IMR-90 (cell line): ENCODE data around the gene NAXE. TPM values are rescaled to one million over a fixed set of nuclear protein-coding genes. Genes with fewer than 3 reads are reported as not detected.

Experiments
- ATAC-seq: fragments of 200-7000 bp; cut with Tn5 transposase; 2 replicates; pipeline ENCODE4 v1.9.1; 2020; ENCODE audit warnings: low read depth, mild to moderate bottlenecking, moderate library complexity
- BruUV-seq: library from RNA; stranded (reverse); fragments of 400-500 nt; replicated peaks from 2 replicates; lab custom pipeline; 2021; lab: Mats Ljungman, UMichigan
- CTCF ChIA-PET: fragments of 300-600 bp; formaldehyde crosslinking; extraction: SDS; loops from one replicate; lab custom pipeline; 2021; ENCODE audit warnings: antibody characterized with exemption; lab: Yijun Ruan, JAX
- POLR2A ChIA-PET: fragments of 300-600 bp; sonication (Branson Sonifier 250); formaldehyde crosslinking; loops from one replicate; lab custom pipeline; 2022; ENCODE audit warnings: antibody characterized with exemption; ENCODE audit not compliant: unreplicated experiment; lab: Charles Lee
- DNase-seq: peaks from one replicate; pipeline ENCODE4 v3.0.0; 2013
- H2AFZ ChIP-seq: replicated peaks from 2 replicates; pipeline ENCODE3; 2013; ENCODE audit warnings: low read length, mild to moderate bottlenecking; ENCODE audit not compliant: poor library complexity
- H2AK5ac ChIP-seq: 2 replicates; pipeline ENCODE4 v1.6.1; 2013; ENCODE audit warnings: low read depth, low read length, inconsistent platforms
- H2AK9ac ChIP-seq: replicated peaks from 2 replicates; pipeline ENCODE3; 2013; ENCODE audit warnings: mild to moderate bottlenecking, low read depth, low read length, moderate library complexity; ENCODE audit not compliant: poor library complexity
- H2BK120ac ChIP-seq: 2 replicates; pipeline ENCODE4 v1.6.1; 2013; ENCODE audit warnings: low read depth, low read length, inconsistent platforms
- H2BK15ac ChIP-seq: 3 replicates; pipeline ENCODE4 v1.6.1; 2013; ENCODE audit warnings: low read depth, low read length, inconsistent platforms
- H2BK20ac ChIP-seq: 2 replicates; pipeline ENCODE4 v1.6.1; 2013; ENCODE audit warnings: low read depth, mild to moderate bottlenecking, inconsistent platforms, low read length, moderate library complexity
- H2BK5ac ChIP-seq: 2 replicates; pipeline ENCODE4 v1.6.1; 2013; ENCODE audit warnings: mild to moderate bottlenecking, low read depth, low read length, inconsistent platforms; ENCODE audit not compliant: poor library complexity, severe bottlenecking
- H3K14ac ChIP-seq: replicated peaks from 2 replicates; pipeline ENCODE4 v1.6.1; 2013; ENCODE audit warnings: low read depth, low read length, inconsistent platforms
- H3K18ac ChIP-seq: 2 replicates; pipeline ENCODE4 v1.6.1; 2013; ENCODE audit warnings: low read depth, low read length, control low read depth
- H3K23ac ChIP-seq: 2 replicates; pipeline ENCODE4 v1.6.1; 2013; ENCODE audit warnings: low read depth, low read length, inconsistent platforms
- H3K27ac ChIP-seq: 2 replicates; pipeline ENCODE4 v1.5.1; 2013; ENCODE audit warnings: mild to moderate bottlenecking, control low read depth, low read length; ENCODE audit not compliant: insufficient read depth
- H3K27me3 ChIP-seq: 2 replicates; pipeline ENCODE4 v1.6.1; 2013; ENCODE audit warnings: low read length; ENCODE audit not compliant: control insufficient read depth, insufficient read depth
- H3K36me3 ChIP-seq: 2 replicates; pipeline ENCODE4 v1.6.1; 2013; ENCODE audit warnings: low read length, mixed read lengths; ENCODE audit not compliant: control insufficient read depth, insufficient read depth
- H3K4ac ChIP-seq: 2 replicates; pipeline ENCODE4 v1.6.1; 2013; ENCODE audit warnings: low read depth, low read length, inconsistent platforms
- H3K4me1 ChIP-seq: 2 replicates; pipeline ENCODE4 v1.6.1; 2013; ENCODE audit warnings: low read length, mixed read lengths; ENCODE audit not compliant: control insufficient read depth, insufficient read depth
- H3K4me2 ChIP-seq: 2 replicates; pipeline ENCODE4 v1.6.1; 2013; ENCODE audit warnings: low read depth, mild to moderate bottlenecking, control low read depth, low read length, moderate library complexity
- H3K4me3 ChIP-seq: 2 replicates; pipeline ENCODE4 v1.5.1; 2013; ENCODE audit warnings: low read depth, mild to moderate bottlenecking, control low read depth, low read length, moderate library complexity; ENCODE audit not compliant: insufficient read depth
- H3K56ac ChIP-seq: 2 replicates; pipeline ENCODE4 v1.6.1; 2013; ENCODE audit warnings: low read length, inconsistent platforms; ENCODE audit not compliant: insufficient read depth; ENCODE audit errors: extremely low read depth
- H3K79me1 ChIP-seq, 2 experiments: 2 replicates each; pipeline ENCODE4 v1.6.1; 2013; ENCODE audit warnings: low read length in 2 of 2, inconsistent platforms in 1 of 2, low read depth in 1 of 2
- H3K9ac ChIP-seq: 2 replicates; pipeline ENCODE4 v1.6.1; 2013; ENCODE audit warnings: low read depth, low read length, control low read depth
- H3K9me1 ChIP-seq: 2 replicates; pipeline ENCODE4 v1.6.1; 2013; ENCODE audit warnings: low read length, inconsistent platforms; ENCODE audit not compliant: insufficient read depth
- H3K9me3 ChIP-seq: 2 replicates; pipeline ENCODE4 v1.6.1; 2013; ENCODE audit warnings: low read length; ENCODE audit not compliant: control insufficient read depth, insufficient read depth
- H4K20me1 ChIP-seq: 2 replicates; pipeline ENCODE4 v1.6.1; 2013; ENCODE audit warnings: low read length, inconsistent platforms; ENCODE audit not compliant: insufficient read depth
- H4K5ac ChIP-seq: 2 replicates; pipeline ENCODE4 v1.6.1; 2013; ENCODE audit warnings: mild to moderate bottlenecking, low read depth, low read length, control low read depth
- H4K8ac ChIP-seq, 2 experiments: 2 replicates each; pipeline ENCODE4 v1.6.1; 2013; ENCODE audit warnings: low read depth in 2 of 2, low read length in 2 of 2, control low read depth in 1 of 2, inconsistent platforms in 1 of 2
- H4K91ac ChIP-seq: 2 replicates; pipeline ENCODE4 v1.6.1; 2013; ENCODE audit warnings: low read depth, low read length, inconsistent platforms; ENCODE audit not compliant: insufficient read depth
- BHLHE40 ChIP-seq: fragments of 150-350 bp; IDR thresholded peaks from 2 replicates; pipeline ENCODE4 v1.6.1; 2016; ENCODE audit warnings: mild to moderate bottlenecking, low read depth, low read length
- CEBPB ChIP-seq: IDR thresholded peaks from 2 replicates; pipeline ENCODE4 v1.6.1; 2012; ENCODE audit warnings: low read depth, low read length, improper control_type of control experiment
- CHD1 ChIP-seq: IDR thresholded peaks from 2 replicates; pipeline ENCODE4 v1.6.1; 2012; ENCODE audit warnings: low read depth, low read length, improper control_type of control experiment
- CTCF ChIP-seq: conservative IDR thresholded peaks from 2 replicates; pipeline ENCODE4 v1.5.1; 2012; ENCODE audit warnings: mild to moderate bottlenecking, low read depth, low read length, improper control_type of control experiment
- ELK1 ChIP-seq: fragments of 150-350 bp; IDR thresholded peaks from 2 replicates; pipeline ENCODE4 v1.6.1; 2016; ENCODE audit warnings: low read depth, mild to moderate bottlenecking, low read length, moderate library complexity, borderline replicate concordance
- FOS ChIP-seq: fragments of 150-350 bp; IDR thresholded peaks from 2 replicates; pipeline ENCODE4 v1.6.1; 2016; ENCODE audit warnings: low read depth, low read length
- MAFK ChIP-seq: IDR thresholded peaks from 2 replicates; pipeline ENCODE4 v1.6.1; 2012; ENCODE audit warnings: low read depth, low read length, improper control_type of control experiment
- MAZ ChIP-seq: IDR thresholded peaks from 2 replicates; pipeline ENCODE4 v1.6.1; 2012; ENCODE audit warnings: low read depth, mild to moderate bottlenecking, low read length, improper control_type of control experiment, moderate library complexity, borderline replicate concordance
- MXI1 ChIP-seq: IDR thresholded peaks from 2 replicates; pipeline ENCODE4 v1.6.1; 2012; ENCODE audit warnings: low read depth, mild to moderate bottlenecking, low read length, moderate library complexity, borderline replicate concordance
- NFE2L2 ChIP-seq: fragments of 150-350 bp; IDR thresholded peaks from 2 replicates; pipeline ENCODE4 v1.6.1; 2016; ENCODE audit warnings: low read depth, mild to moderate bottlenecking, low read length
- POLR2A ChIP-seq: IDR thresholded peaks from 2 replicates; pipeline ENCODE4 v1.6.1; 2012; ENCODE audit warnings: mild to moderate bottlenecking, low read depth, low read length
- RAD21 ChIP-seq: IDR thresholded peaks from 2 replicates; pipeline ENCODE4 v1.6.1; 2012; ENCODE audit warnings: low read length, improper control_type of control experiment
- RCOR1 ChIP-seq: IDR thresholded peaks from 2 replicates; pipeline ENCODE4 v1.6.1; 2012; ENCODE audit warnings: mild to moderate bottlenecking, low read length, improper control_type of control experiment; ENCODE audit not compliant: insufficient replicate concordance
- RFX5 ChIP-seq: IDR thresholded peaks from 2 replicates; pipeline ENCODE4 v1.8.0; 2012; ENCODE audit warnings: low read depth, mild to moderate bottlenecking, low read length, moderate library complexity
- SMC3 ChIP-seq: fragments of 150-350 bp; IDR thresholded peaks from 2 replicates; pipeline ENCODE4 v1.6.1; 2016; ENCODE audit warnings: low read depth, mild to moderate bottlenecking, antibody characterized with exemption, low read length, moderate library complexity
- USF2 ChIP-seq: fragments of 150-350 bp; IDR thresholded peaks from 2 replicates; pipeline ENCODE4 v1.6.1; 2017; ENCODE audit warnings: mild to moderate bottlenecking, antibody characterized with exemption, low read length, low read depth
- WGBS, 2 experiments: methylation state at CpG; one replicate each; pipeline versions ENCODE4 v1.1.5 to v1.1.7; 2013; ENCODE audit warnings: missing lambda C conversion rate in 2 of 2; ENCODE audit not compliant: insufficient read length in 1 of 2; ENCODE audit errors: extremely low coverage in 2 of 2; 5-methylcytosine and 5-hydroxymethylcytosine counted together
- dilution Hi-C: fragments of 300-500 bp; cut with HindIII; formaldehyde crosslinking; loops from one replicate; pipeline ENCODE4 v1.14.3; 2018; ENCODE audit warnings: low sequenced_read_pairs; ENCODE audit not compliant: unreplicated experiment
- in situ Hi-C: fragments of 300-500 bp; cut with MboI; formaldehyde crosslinking; loops from 3 replicates; pipeline ENCODE4 v1.14.3; 2019; ENCODE audit warnings: low sequenced_read_pairs, inconsistent platforms, mixed read lengths
- intact Hi-C: fragments of 100-400 bp; cut with micrococcal nuclease; formaldehyde crosslinking; loops from 2 replicates; pipeline ENCODE4 v1.10.0; 2022
- polyA plus RNA-seq, 3 experiments: library from polyadenylated mRNA; depleted of rRNA; stranded (reverse); fragments of >200 nt; gene quantifications; 2 replicates each; pipeline ENCODE4 v1.2.3, GENCODE V29; 2012; ENCODE audit warnings: low replicate concordance in 1 of 3
- total RNA-seq: library from RNA; depleted of rRNA; stranded (reverse); fragments of >200 nt; gene quantifications from 2 replicates; pipeline ENCODE4 v1.2.3, GENCODE V29; 2012

NAXE gene
- total and polyA plus RNA-seq, 2 of the 4 experiments (the other 2 are of a cell fraction), result 61.0 to 74.2 TPM

GRCh38 chr1:156547434-156547833, 44.1 kb upstream of the NAXE start:
- Histone ChIP-seq H3K56ac (no peak overlapping the region), H3K4me2 (no peak overlapping the region), H2AFZ (no peak overlapping the region), H3K36me3 (peaks cover 14% of the 10 kb centered on the region), H3K9ac (no peak overlapping the region), H3K23ac (no peak overlapping the region), H2BK5ac (no peak overlapping the region), H4K91ac (no peak overlapping the region), H3K9me1 (peaks cover 11% of the 10 kb centered on the region), H3K4me1 (no peaks in the 10 kb centered on the region), H3K27ac (no peak overlapping the region), H4K5ac (no peak overlapping the region), H3K4ac (no peak overlapping the region), H2BK20ac (no peak overlapping the region), H4K8ac (no peak overlapping the region), H3K14ac (no peak overlapping the region), H3K9me3 (no peaks in the 10 kb centered on the region), H3K27me3 (no peaks in the 10 kb centered on the region), H4K20me1 (no peaks in the 10 kb centered on the region), H2AK9ac (no peak overlapping the region), H2BK120ac (no peak overlapping the region), H3K18ac (no peak overlapping the region), H3K79me1 (peaks cover 0 to 13% of the 10 kb centered on the region in 2 experiments; a peak in 2 of 4 replicates), H3K4me3 (no peak overlapping the region), H2AK5ac (no peak overlapping the region), H2BK15ac (no peak overlapping the region)
- ChIA-PET POLR2A (no interaction called here), CTCF (no interaction called here)
- WGBS, 2 experiments, result no CpG with 5 or more reads among the region's 4 CpGs
- DNase-seq, result no peak
- dilution Hi-C loops, result no loop called here
- in situ Hi-C loops, result no loop called here
- TF ChIP-seq RFX5 (no peak), CEBPB (no peak), MXI1 (no peak), FOS (no peak), CHD1 (no peak), USF2 (no peak), BHLHE40 (no peak), RCOR1 (no peak), MAZ (no peak), RAD21 (no peak), NFE2L2 (no peak), CTCF (no peak), SMC3 (no peak), ELK1 (no peak), POLR2A (no peak), MAFK (no peak)
- no TSS peak for BruUV-seq
- intact Hi-C loops, result no loop called here
- ATAC-seq, result no peak
